ENCODE results near the gene DRICH1. TPM values are rescaled to one million over a fixed set of nuclear protein-coding genes. Genes with fewer than 3 reads are reported as not detected.
"Not testable (repeated sequence)": the region's sequence is repeated elsewhere in the genome, so short reads cannot be mapped to it uniquely, and the experiment has no call there.

Gene DRICH1
- total RNA-seq, 4 donors from 2014 or later: 2.2 TPM; not detected in 3

- H3K4me3 ChIP-seq: no peak overlapping the region
- H3K9me3 ChIP-seq: no peaks in the 10 kb centered on the region
- TF ChIP-seq POLR2A (IDR thresholded peaks at IDR 0.05) (no peak), POLR2AphosphoS5 (IDR thresholded peaks at IDR 0.05) (no peak), EP300 (IDR thresholded peaks at IDR 0.05) (no peak)
- TF ChIP-seq, protein P1, sequence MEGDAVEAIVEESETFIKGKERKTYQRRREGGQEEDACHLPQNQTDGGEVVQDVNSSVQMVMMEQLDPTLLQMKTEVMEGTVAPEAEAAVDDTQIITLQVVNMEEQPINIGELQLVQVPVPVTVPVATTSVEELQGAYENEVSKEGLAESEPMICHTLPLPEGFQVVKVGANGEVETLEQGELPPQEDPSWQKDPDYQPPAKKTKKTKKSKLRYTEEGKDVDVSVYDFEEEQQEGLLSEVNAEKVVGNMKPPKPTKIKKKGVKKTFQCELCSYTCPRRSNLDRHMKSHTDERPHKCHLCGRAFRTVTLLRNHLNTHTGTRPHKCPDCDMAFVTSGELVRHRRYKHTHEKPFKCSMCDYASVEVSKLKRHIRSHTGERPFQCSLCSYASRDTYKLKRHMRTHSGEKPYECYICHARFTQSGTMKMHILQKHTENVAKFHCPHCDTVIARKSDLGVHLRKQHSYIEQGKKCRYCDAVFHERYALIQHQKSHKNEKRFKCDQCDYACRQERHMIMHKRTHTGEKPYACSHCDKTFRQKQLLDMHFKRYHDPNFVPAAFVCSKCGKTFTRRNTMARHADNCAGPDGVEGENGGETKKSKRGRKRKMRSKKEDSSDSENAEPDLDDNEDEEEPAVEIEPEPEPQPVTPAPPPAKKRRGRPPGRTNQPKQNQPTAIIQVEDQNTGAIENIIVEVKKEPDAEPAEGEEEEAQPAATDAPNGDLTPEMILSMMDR (IDR thresholded peaks at IDR 0.05): no peak
- H3K36me3 ChIP-seq: no peaks in the 10 kb centered on the region
- H3K4me1 ChIP-seq: no peaks in the 10 kb centered on the region
- WGBS, 2 donors (ENCODE audit: low coverage in 1 of 2): 35 to 56% methylated on average over 5 of the region's 5 CpGs
- H3K27ac ChIP-seq: no peak overlapping the region
- H3K27me3 ChIP-seq: peaks cover 22% of the 10 kb centered on the region
- ATAC-seq: no peak
Observed at GRCh38 chr22:23576681-23577080, 55.4 kb downstream of the DRICH1 start.

- 91 to 100% methylated on average over 4 of the region's 4 CpGs for WGBS, 2 donors (ENCODE audit: low coverage in 1 of 2)
- no peak for ATAC-seq
Observed at GRCh38 chr22:23575601-23576000, 56.5 kb downstream of the DRICH1 start.

GRCh38 chr22:23574877-23575276, 57.2 kb downstream of the DRICH1 start:
- WGBS, 2 donors (ENCODE audit: low coverage in 1 of 2): 50% methylated on average over 2 of the region's 8 CpGs; no CpG with 5 or more reads in 1 of the 2 donors
- H3K27me3 ChIP-seq: peaks cover 17% of the 10 kb centered on the region
- TF ChIP-seq POLR2A (IDR thresholded peaks at IDR 0.05) (no peak), POLR2AphosphoS5 (IDR thresholded peaks at IDR 0.05) (no peak), EP300 (IDR thresholded peaks at IDR 0.05) (no peak)
- TF ChIP-seq, protein P1 (IDR thresholded peaks at IDR 0.05): no peak
- ATAC-seq: no peak
- no peak overlapping the region for H3K4me3 ChIP-seq
- H3K36me3 ChIP-seq: no peaks in the 10 kb centered on the region
- H3K27ac ChIP-seq: no peak overlapping the region
- H3K9me3 ChIP-seq: no peaks in the 10 kb centered on the region
- H3K4me1 ChIP-seq: no peaks in the 10 kb centered on the region

More at GRCh38 chr22:23575601-23576000, 56.5 kb downstream of the DRICH1 start:
- Histone ChIP-seq H3K36me3 (no peaks in the 10 kb centered on the region), H3K4me1 (no peaks in the 10 kb centered on the region), H3K27ac (no peak overlapping the region), H3K27me3 (peaks cover 22% of the 10 kb centered on the region), H3K9me3 (no peaks in the 10 kb centered on the region), H3K4me3 (no peak overlapping the region)
- TF ChIP-seq POLR2AphosphoS5 (IDR thresholded peaks at IDR 0.05): no peak
- TF ChIP-seq POLR2A (IDR thresholded peaks at IDR 0.05): no peak
- TF ChIP-seq, protein P1 (IDR thresholded peaks at IDR 0.05): no peak
- no peak for TF ChIP-seq EP300 (IDR thresholded peaks at IDR 0.05)

- no peaks in the 10 kb centered on the region for H3K36me3 ChIP-seq
- H3K27me3 ChIP-seq: peaks cover 16% of the 10 kb centered on the region
- no peak overlapping the region for H3K4me3 ChIP-seq
- WGBS, 2 donors (ENCODE audit: low coverage in 1 of 2): no CpG with 5 or more reads among the region's 4 CpGs
- ATAC-seq: no peak
- no peaks in the 10 kb centered on the region for H3K4me1 ChIP-seq
- no peak overlapping the region for H3K27ac ChIP-seq
- TF ChIP-seq, protein P1 (IDR thresholded peaks at IDR 0.05): no peak
- TF ChIP-seq POLR2AphosphoS5 (IDR thresholded peaks at IDR 0.05) (no peak), POLR2A (IDR thresholded peaks at IDR 0.05) (no peak), EP300 (IDR thresholded peaks at IDR 0.05) (no peak)
- no peaks in the 10 kb centered on the region for H3K9me3 ChIP-seq
Observed at GRCh38 chr22:23574371-23574811, 57.7 kb downstream of the DRICH1 start.

GRCh38 chr22:23573701-23574235, 58.4 kb downstream of the DRICH1 start:
- not testable (repeated sequence) for H3K4me1 ChIP-seq, H3K27ac ChIP-seq, ATAC-seq, H3K4me3 ChIP-seq, H3K9me3 ChIP-seq, H3K36me3 ChIP-seq
- peaks cover 10% of the 10 kb centered on the region for H3K27me3 ChIP-seq
- no CpG with 5 or more reads among the region's 8 CpGs for WGBS, 2 donors (ENCODE audit: low coverage in 1 of 2)

GRCh38 chr22:23573106-23573505, 59.0 kb downstream of the DRICH1 start:
- not testable (repeated sequence) for H3K4me1 ChIP-seq, ATAC-seq, H3K36me3 ChIP-seq, H3K27me3 ChIP-seq, H3K4me3 ChIP-seq, H3K9me3 ChIP-seq, H3K27ac ChIP-seq
- 94% methylated on average over 3 of the region's 13 CpGs; no CpG with 5 or more reads in 1 of the 2 donors for WGBS, 2 donors (ENCODE audit: low coverage in 1 of 2)

Measured in gastroesophageal sphincter (tissue), 4 donors.